NT2/D1 (cell line): Measurements from ENCODE around the gene PKP3.

ENCODE experiments used
- DNase-seq: peaks from one replicate; pipeline ENCODE4 v3.0.0-alpha.2; 2011; ENCODE audit warnings: low read depth, low spot score
- H3K27me3 ChIP-seq: 2 replicates; pipeline ENCODE4 v1.6.0; 2011; ENCODE audit warnings: mild to moderate bottlenecking; ENCODE audit not compliant: insufficient read length, insufficient read depth
- H3K36me3 ChIP-seq: 2 replicates; pipeline ENCODE4 v1.6.1; 2011; ENCODE audit warnings: mild to moderate bottlenecking, low read length, mixed read lengths; ENCODE audit not compliant: insufficient read depth, insufficient read length
- H3K4me1 ChIP-seq: 2 replicates; pipeline ENCODE4 v1.5.1; 2011; ENCODE audit not compliant: insufficient read depth, insufficient read length
- H3K4me3 ChIP-seq: 2 replicates; pipeline ENCODE4 v1.5.1; 2011; ENCODE audit warnings: low read depth; ENCODE audit not compliant: insufficient read length
- H3K9ac ChIP-seq: 2 replicates; pipeline ENCODE4 v1.6.0; 2011; ENCODE audit warnings: low read depth; ENCODE audit not compliant: insufficient read length
- H3K9me3 ChIP-seq: 2 replicates; pipeline ENCODE4 v1.5.1; 2011; ENCODE audit warnings: mild to moderate bottlenecking, low read length; ENCODE audit not compliant: insufficient read depth
- SUZ12 ChIP-seq: IDR thresholded peaks from 2 replicates; pipeline ENCODE4 v1.6.1; 2011; ENCODE audit not compliant: insufficient read length, insufficient read depth; ENCODE audit errors: extremely low read depth
- YY1 ChIP-seq: IDR thresholded peaks from 2 replicates; pipeline ENCODE4 v1.6.1; 2011; ENCODE audit not compliant: insufficient read length, insufficient read depth
- ZNF274 ChIP-seq: IDR thresholded peaks from 2 replicates; pipeline ENCODE4 v1.6.1; 2011; ENCODE audit warnings: mild to moderate bottlenecking, low read depth, low read length

The PKP3 gene

GRCh38 chr11:377174-377865 lies 16.7 kb upstream of the PKP3 start:
- Histone ChIP-seq H3K27me3 (no peaks in the 10 kb centered on the region), H3K4me3 (no peak overlapping the region), H3K4me1 (peaks cover 9% of the 10 kb centered on the region), H3K9me3 (no peaks in the 10 kb centered on the region), H3K9ac (no peak overlapping the region), H3K36me3 (peaks cover 57% of the 10 kb centered on the region)
- TF ChIP-seq ZNF274 (no peak), YY1 (no peak), SUZ12 (no peak)
- DNase-seq = no peak

- H3K4me1 ChIP-seq = peaks cover 9% of the 10 kb centered on the region
- peaks cover 52% of the 10 kb centered on the region for H3K36me3 ChIP-seq
- no peak for DNase-seq
- H3K4me3 ChIP-seq = no peak overlapping the region
- no peaks in the 10 kb centered on the region for H3K9me3 ChIP-seq
- no peaks in the 10 kb centered on the region for H3K27me3 ChIP-seq
- no peak for TF ChIP-seq YY1
- TF ChIP-seq ZNF274 = no peak
- TF ChIP-seq SUZ12 = no peak
- no peak overlapping the region for H3K9ac ChIP-seq
These were observed 16.0 kb upstream of the PKP3 start for GRCh38 chr11:377883-378500.

GRCh38 chr11:379205-380094 lies 14.6 kb upstream of the PKP3 start:
- DNase-seq = no peak
- Histone ChIP-seq H3K9ac (no peak overlapping the region), H3K27me3 (no peaks in the 10 kb centered on the region), H3K4me1 (peaks cover 2% of the 10 kb centered on the region), H3K4me3 (no peak overlapping the region), H3K36me3 (peaks cover 45% of the 10 kb centered on the region), H3K9me3 (no peaks in the 10 kb centered on the region)
- TF ChIP-seq ZNF274 (no peak), SUZ12 (no peak), YY1 (no peak)

GRCh38 chr11:380095-380480 lies 13.9 kb upstream of the PKP3 start:
- Histone ChIP-seq H3K4me1 (peaks cover 2% of the 10 kb centered on the region), H3K9ac (no peak overlapping the region), H3K4me3 (no peak overlapping the region), H3K27me3 (no peaks in the 10 kb centered on the region), H3K36me3 (peaks cover 45% of the 10 kb centered on the region), H3K9me3 (no peaks in the 10 kb centered on the region)
- TF ChIP-seq YY1 = no peak
- no peak for TF ChIP-seq ZNF274
- TF ChIP-seq SUZ12 = no peak
- no peak for DNase-seq

GRCh38 chr11:380491-380890 lies 13.5 kb upstream of the PKP3 start:
- Histone ChIP-seq H3K9ac (no peak overlapping the region), H3K4me3 (no peak overlapping the region), H3K9me3 (peaks cover under 1% of the 10 kb centered on the region; the same call in 1 of the 2 replicates), H3K4me1 (peaks cover 2% of the 10 kb centered on the region), H3K36me3 (peaks cover 44% of the 10 kb centered on the region), H3K27me3 (no peaks in the 10 kb centered on the region)
- TF ChIP-seq YY1 (no peak), SUZ12 (no peak), ZNF274 (no peak)
- no peak for DNase-seq

- Histone ChIP-seq H3K9me3 (peaks cover 6% of the 10 kb centered on the region; the same call in 1 of the 2 replicates), H3K9ac (no peak overlapping the region), H3K36me3 (peaks cover 40% of the 10 kb centered on the region), H3K4me3 (no peak overlapping the region), H3K4me1 (peaks cover 2% of the 10 kb centered on the region), H3K27me3 (no peaks in the 10 kb centered on the region)
- no peak for TF ChIP-seq ZNF274
- TF ChIP-seq YY1 = no peak
- no peak for TF ChIP-seq SUZ12
- DNase-seq = no peak
These were observed 13.0 kb upstream of the PKP3 start for GRCh38 chr11:380996-381395.

- no peaks in the 10 kb centered on the region for H3K27me3 ChIP-seq
- H3K9ac ChIP-seq = no peak overlapping the region
- no peak for TF ChIP-seq YY1
- TF ChIP-seq ZNF274 = no peak
- no peak for TF ChIP-seq SUZ12
- H3K4me1 ChIP-seq = peaks cover 2% of the 10 kb centered on the region
- no peak overlapping the region for H3K4me3 ChIP-seq
- H3K36me3 ChIP-seq = peaks cover 40% of the 10 kb centered on the region
- peaks cover 12% of the 10 kb centered on the region for H3K9me3 ChIP-seq
- DNase-seq = no peak
These were observed 12.4 kb upstream of the PKP3 start for GRCh38 chr11:381501-382072.
